Measurements from ENCODE around the gene NPNT.

NPNT gene

GRCh38 chr4:105896984-105897775 lies 1.9 kb downstream of the NPNT start:
- DNase-seq: no peak
- Mint-ChIP-seq H3K36me3 (no peaks in the 10 kb centered on the region), H3K4me1 (peaks cover 5 to 9% of the 10 kb centered on the region in 2 donors), H3K27me3 (peaks cover 50 to 56% of the 10 kb centered on the region in 2 donors), H3K9me3 (no peaks in the 10 kb centered on the region), H3K27ac (no peak overlapping the region), H3K4me3 (no peak overlapping the region)
- no peak for ATAC-seq (replicated peaks)

- no peak overlapping the region for H3K4me3 Mint-ChIP-seq
- no peaks in the 10 kb centered on the region for H3K9me3 Mint-ChIP-seq
- H3K27ac Mint-ChIP-seq: no peak overlapping the region
- H3K36me3 Mint-ChIP-seq: no peaks in the 10 kb centered on the region
- H3K27me3 Mint-ChIP-seq: peaks cover 37 to 38% of the 10 kb centered on the region in 2 donors
- DNase-seq (no peak), ATAC-seq (replicated peaks) (no peak)
- H3K4me1 Mint-ChIP-seq: peaks cover 5 to 9% of the 10 kb centered on the region in 2 donors
Measured at GRCh38 chr4:105900541-105900940, 5.3 kb downstream of the NPNT start.

- ATAC-seq (replicated peaks) (no peak), DNase-seq (no peak)
- Mint-ChIP-seq H3K27ac (no peak overlapping the region), H3K4me3 (no peak overlapping the region), H3K4me1 (no peaks in the 10 kb centered on the region), H3K36me3 (no peaks in the 10 kb centered on the region), H3K9me3 (no peaks in the 10 kb centered on the region), H3K27me3 (peaks cover 25 to 31% of the 10 kb centered on the region in 2 donors)
Measured at GRCh38 chr4:105902550-105903262, 7.4 kb downstream of the NPNT start.

- Mint-ChIP-seq H3K4me1 (no peaks in the 10 kb centered on the region), H3K27ac (no peak overlapping the region), H3K4me3 (no peak overlapping the region), H3K9me3 (no peaks in the 10 kb centered on the region), H3K27me3 (peaks cover 4 to 6% of the 10 kb centered on the region in 2 donors), H3K36me3 (no peaks in the 10 kb centered on the region)
- DNase-seq (no peak), ATAC-seq (replicated peaks) (no peak)
Measured at GRCh38 chr4:105909787-105910281, 14.6 kb downstream of the NPNT start.

- DNase-seq (no peak), ATAC-seq (replicated peaks) (no peak)
- Mint-ChIP-seq H3K4me1 (no peaks in the 10 kb centered on the region), H3K36me3 (no peaks in the 10 kb centered on the region), H3K27me3 (no peaks in the 10 kb centered on the region), H3K4me3 (no peak overlapping the region), H3K9me3 (no peaks in the 10 kb centered on the region), H3K27ac (no peak overlapping the region)
Measured at GRCh38 chr4:105911426-105911825, 16.2 kb downstream of the NPNT start.

- no peak for ATAC-seq (replicated peaks)
- DNase-seq: no peak
- Mint-ChIP-seq H3K36me3 (no peaks in the 10 kb centered on the region), H3K27ac (no peak overlapping the region), H3K4me3 (no peak overlapping the region), H3K9me3 (no peaks in the 10 kb centered on the region), H3K27me3 (no peaks in the 10 kb centered on the region), H3K4me1 (no peaks in the 10 kb centered on the region)
Measured at GRCh38 chr4:105912633-105913032, 17.4 kb downstream of the NPNT start.

- Mint-ChIP-seq H3K27ac (no peak overlapping the region), H3K9me3 (no peaks in the 10 kb centered on the region), H3K4me1 (no peaks in the 10 kb centered on the region), H3K27me3 (no peaks in the 10 kb centered on the region), H3K4me3 (no peak overlapping the region), H3K36me3 (no peaks in the 10 kb centered on the region)
- ATAC-seq (replicated peaks) (no peak), DNase-seq (no peak)
Measured at GRCh38 chr4:105917171-105917685, 22.0 kb downstream of the NPNT start.

- Mint-ChIP-seq H3K27me3 (no peaks in the 10 kb centered on the region), H3K4me1 (no peaks in the 10 kb centered on the region), H3K36me3 (no peaks in the 10 kb centered on the region), H3K9me3 (no peaks in the 10 kb centered on the region), H3K4me3 (no peak overlapping the region), H3K27ac (no peak overlapping the region)
- DNase-seq: no peak
- no peak for ATAC-seq (replicated peaks)
Measured at GRCh38 chr4:105921301-105921700, 26.0 kb downstream of the NPNT start.

- no peaks in the 10 kb centered on the region for H3K27me3 Mint-ChIP-seq
- no peaks in the 10 kb centered on the region for H3K9me3 Mint-ChIP-seq
- no peaks in the 10 kb centered on the region for H3K36me3 Mint-ChIP-seq
- H3K4me1 Mint-ChIP-seq: no peaks in the 10 kb centered on the region
- ATAC-seq (replicated peaks) (no peak), DNase-seq (no peak)
- no peak overlapping the region for H3K4me3 Mint-ChIP-seq
- H3K27ac Mint-ChIP-seq: no peak overlapping the region
Measured at GRCh38 chr4:105923497-105924238, 28.4 kb downstream of the NPNT start.

GRCh38 chr4:105924341-105924740 lies 29.1 kb downstream of the NPNT start:
- ATAC-seq (replicated peaks) (no peak), DNase-seq (no peak)
- Mint-ChIP-seq H3K4me1 (no peaks in the 10 kb centered on the region), H3K36me3 (no peaks in the 10 kb centered on the region), H3K27ac (no peak overlapping the region), H3K27me3 (no peaks in the 10 kb centered on the region), H3K9me3 (no peaks in the 10 kb centered on the region), H3K4me3 (no peak overlapping the region)

- H3K27ac Mint-ChIP-seq: no peak overlapping the region
- H3K9me3 Mint-ChIP-seq: no peaks in the 10 kb centered on the region
- no peaks in the 10 kb centered on the region for H3K27me3 Mint-ChIP-seq
Measured at GRCh38 chr4:105930698-105931097, 35.4 kb downstream of the NPNT start.

GRCh38 chr4:105933083-105933482 lies 37.8 kb downstream of the NPNT start:
- Mint-ChIP-seq H3K36me3 (no peaks in the 10 kb centered on the region), H3K4me1 (no peaks in the 10 kb centered on the region), H3K4me3 (no peak overlapping the region), H3K27ac (no peak overlapping the region), H3K9me3 (no peaks in the 10 kb centered on the region), H3K27me3 (no peaks in the 10 kb centered on the region)
- ATAC-seq (replicated peaks) (peak in 1 of 2 donors; percentile 50), DNase-seq (no peak)

More at GRCh38 chr4:105930698-105931097, 35.4 kb downstream of the NPNT start:
- ATAC-seq (replicated peaks): no peak
- H3K4me3 Mint-ChIP-seq: no peak overlapping the region
- H3K36me3 Mint-ChIP-seq: no peaks in the 10 kb centered on the region
- H3K4me1 Mint-ChIP-seq: no peaks in the 10 kb centered on the region
- no peak for DNase-seq

GRCh38 chr4:105934386-105934785 lies 39.1 kb downstream of the NPNT start:
- Mint-ChIP-seq H3K4me3 (no peak overlapping the region), H3K4me1 (no peaks in the 10 kb centered on the region), H3K27me3 (no peaks in the 10 kb centered on the region), H3K9me3 (no peaks in the 10 kb centered on the region), H3K27ac (no peak overlapping the region), H3K36me3 (no peaks in the 10 kb centered on the region)
- ATAC-seq (replicated peaks) (no peak), DNase-seq (no peak)

- DNase-seq (no peak), ATAC-seq (replicated peaks) (no peak)
- H3K4me1 Mint-ChIP-seq: no peaks in the 10 kb centered on the region
- no peaks in the 10 kb centered on the region for H3K27me3 Mint-ChIP-seq
- H3K36me3 Mint-ChIP-seq: no peaks in the 10 kb centered on the region
- H3K9me3 Mint-ChIP-seq: peaks cover 0 to 1% of the 10 kb centered on the region in 2 donors
- H3K27ac Mint-ChIP-seq: no peak overlapping the region
- no peak overlapping the region for H3K4me3 Mint-ChIP-seq
Measured at GRCh38 chr4:105936901-105937300, 41.6 kb downstream of the NPNT start.
